DOHH2 (cell line): ENCODE results near the gene F13A1.

Source experiments
- EZH2phosphoT487 ChIP-seq: fragments of 200-600 bp; sonication (generic); IDR thresholded peaks from 2 replicates; pipeline ENCODE4 v1.6.1; 2017; ENCODE audit warnings: borderline replicate concordance, mild to moderate bottlenecking, antibody characterized with exemption, low read length, moderate library complexity, mixed read lengths
- TF ChIP-seq, protein P1 (sequence below): fragments of 200-600 bp; sonication (generic); IDR thresholded peaks from one replicate; pipeline ENCODE4 v1.5.1; 2014; ENCODE audit warnings: antibody characterized with exemption, mild to moderate bottlenecking, low read depth, low read length; ENCODE audit not compliant: poor library complexity, severe bottlenecking

DNA sequence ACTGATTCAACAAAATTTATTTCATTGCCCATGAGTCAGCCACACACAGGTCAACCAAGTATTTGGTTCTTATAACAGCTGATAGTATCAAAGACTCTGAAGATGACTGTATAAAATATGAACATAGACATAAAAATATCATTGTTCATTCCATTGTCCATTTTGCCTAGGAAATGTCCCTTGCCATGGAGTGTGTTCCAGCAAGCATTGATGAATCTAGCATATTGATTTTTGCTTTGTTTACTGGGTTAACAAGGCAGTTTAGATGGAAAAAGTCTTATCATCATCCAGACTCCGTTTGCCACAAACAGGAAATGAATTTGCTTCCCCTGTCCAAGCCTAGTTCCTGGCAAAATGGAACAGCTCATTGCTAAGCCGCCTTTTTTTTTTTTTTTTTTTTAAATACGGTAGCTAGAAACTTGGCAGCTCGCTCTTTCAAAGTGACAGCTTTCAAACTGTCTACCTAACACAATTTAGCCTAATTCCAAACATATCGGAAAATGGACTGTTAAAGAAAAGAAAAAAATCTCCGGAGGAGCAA is 7.5 kb downstream of the F13A1 start:
- TF ChIP-seq, protein P1, sequence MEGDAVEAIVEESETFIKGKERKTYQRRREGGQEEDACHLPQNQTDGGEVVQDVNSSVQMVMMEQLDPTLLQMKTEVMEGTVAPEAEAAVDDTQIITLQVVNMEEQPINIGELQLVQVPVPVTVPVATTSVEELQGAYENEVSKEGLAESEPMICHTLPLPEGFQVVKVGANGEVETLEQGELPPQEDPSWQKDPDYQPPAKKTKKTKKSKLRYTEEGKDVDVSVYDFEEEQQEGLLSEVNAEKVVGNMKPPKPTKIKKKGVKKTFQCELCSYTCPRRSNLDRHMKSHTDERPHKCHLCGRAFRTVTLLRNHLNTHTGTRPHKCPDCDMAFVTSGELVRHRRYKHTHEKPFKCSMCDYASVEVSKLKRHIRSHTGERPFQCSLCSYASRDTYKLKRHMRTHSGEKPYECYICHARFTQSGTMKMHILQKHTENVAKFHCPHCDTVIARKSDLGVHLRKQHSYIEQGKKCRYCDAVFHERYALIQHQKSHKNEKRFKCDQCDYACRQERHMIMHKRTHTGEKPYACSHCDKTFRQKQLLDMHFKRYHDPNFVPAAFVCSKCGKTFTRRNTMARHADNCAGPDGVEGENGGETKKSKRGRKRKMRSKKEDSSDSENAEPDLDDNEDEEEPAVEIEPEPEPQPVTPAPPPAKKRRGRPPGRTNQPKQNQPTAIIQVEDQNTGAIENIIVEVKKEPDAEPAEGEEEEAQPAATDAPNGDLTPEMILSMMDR = no peak
- no peak for TF ChIP-seq EZH2phosphoT487
